PC-9 (cell line): Measurements from ENCODE around the gene NOS1.
"Not testable (repeated sequence)": the region's sequence is repeated elsewhere in the genome, so short reads cannot be mapped to it uniquely, and the experiment has no call there.

Source experiments
- CTCF ChIP-seq: fragments of 200-600 bp; sonication (generic); conservative IDR thresholded peaks from 2 replicates; pipeline ENCODE4 v1.6.1; 2017; ENCODE audit warnings: mixed run types, antibody characterized with exemption, mild to moderate bottlenecking, moderate library complexity
- EZH2 ChIP-seq: fragments of 200-600 bp; sonication (generic); IDR thresholded peaks from 2 replicates; pipeline ENCODE4 v1.8.0; 2017; ENCODE audit warnings: antibody characterized with exemption, low read depth

GRCh38 chr12:117199956-117200744, 161.3 kb downstream of the NOS1 start:
- not testable (repeated sequence) for TF ChIP-seq CTCF, EZH2
